Measurements from ENCODE around the gene NOTUM.

Gene NOTUM

DNA sequence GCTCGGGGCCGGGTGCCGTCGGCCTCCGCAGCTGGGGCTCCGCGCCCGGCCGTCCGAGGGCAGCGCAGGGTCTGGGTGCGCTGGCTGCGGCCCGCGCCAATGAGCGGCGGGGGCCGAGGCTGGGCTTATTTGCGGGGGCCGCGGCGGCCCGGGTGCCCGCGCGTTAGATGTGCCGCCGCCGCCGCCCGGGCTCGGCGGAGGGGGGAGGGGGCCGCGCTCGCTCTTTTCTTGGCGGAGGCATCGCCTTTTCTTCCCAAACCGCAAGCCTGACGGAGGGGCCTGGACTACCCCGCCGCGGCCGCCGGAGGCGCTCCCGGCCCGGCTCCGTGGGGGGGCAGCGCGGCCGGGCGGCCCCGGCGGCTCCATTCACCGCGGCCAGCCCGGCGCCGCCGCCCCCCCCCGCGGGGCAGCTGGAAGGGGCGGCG lies at the start of gene NOTUM:
NOTUM (minus strand) TSS at position 101 of the 425 bp plus-strand sequence. CDS start 278 bp downstream, outside the sequence.
- in situ Hi-C loops (cut with HindIII; ENCODE audit: low sequenced_read_pairs): no loop called here

DNA sequence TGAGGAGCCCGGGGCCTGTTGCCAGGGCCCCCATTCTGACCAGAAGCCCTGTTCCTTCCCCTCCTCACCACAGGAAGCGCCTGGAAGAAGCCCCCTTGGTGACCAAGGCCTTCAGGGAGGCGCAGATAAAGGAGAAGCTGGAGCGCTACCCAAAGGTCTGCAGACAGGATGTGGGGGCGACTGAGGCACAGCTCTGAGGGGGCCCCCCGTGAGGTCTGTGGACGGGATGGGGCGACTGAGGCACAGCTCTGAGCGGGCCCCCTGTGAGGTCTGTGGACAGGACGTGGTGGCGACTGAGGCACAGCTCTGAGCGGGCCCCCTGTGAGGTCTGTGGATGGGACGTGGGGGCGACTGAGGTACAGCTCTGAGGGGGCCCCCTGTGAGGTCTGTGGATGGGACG lies 48.4 kb upstream of the NOTUM start:
- in situ Hi-C loops (cut with HindIII; ENCODE audit: low sequenced_read_pairs): no loop called here

DNA sequence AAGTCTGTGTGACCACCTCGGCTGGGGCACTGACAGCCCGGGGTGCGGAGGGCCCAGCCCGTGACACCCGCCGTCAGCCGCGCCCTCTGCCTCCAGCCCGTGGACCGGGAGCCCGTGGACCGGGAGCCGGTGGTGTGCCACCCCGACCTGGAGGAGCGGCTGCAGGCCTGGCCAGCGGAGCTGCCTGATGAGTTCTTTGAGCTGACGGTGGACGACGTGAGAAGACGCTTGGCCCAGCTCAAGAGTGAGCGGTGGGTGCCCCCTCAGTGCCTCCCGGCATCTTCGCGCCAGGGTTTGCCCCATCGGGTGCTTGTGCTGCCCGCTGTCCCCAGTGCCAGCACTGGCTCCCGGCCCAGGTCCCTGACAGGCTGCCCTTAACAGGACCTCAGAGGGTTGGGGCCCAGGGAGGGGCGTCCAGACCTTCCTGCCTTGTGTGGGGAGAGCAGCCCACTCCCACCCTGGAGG lies 48.0 kb upstream of the NOTUM start:
- in situ Hi-C loops (cut with HindIII; ENCODE audit: low sequenced_read_pairs): no loop called here

DNA sequence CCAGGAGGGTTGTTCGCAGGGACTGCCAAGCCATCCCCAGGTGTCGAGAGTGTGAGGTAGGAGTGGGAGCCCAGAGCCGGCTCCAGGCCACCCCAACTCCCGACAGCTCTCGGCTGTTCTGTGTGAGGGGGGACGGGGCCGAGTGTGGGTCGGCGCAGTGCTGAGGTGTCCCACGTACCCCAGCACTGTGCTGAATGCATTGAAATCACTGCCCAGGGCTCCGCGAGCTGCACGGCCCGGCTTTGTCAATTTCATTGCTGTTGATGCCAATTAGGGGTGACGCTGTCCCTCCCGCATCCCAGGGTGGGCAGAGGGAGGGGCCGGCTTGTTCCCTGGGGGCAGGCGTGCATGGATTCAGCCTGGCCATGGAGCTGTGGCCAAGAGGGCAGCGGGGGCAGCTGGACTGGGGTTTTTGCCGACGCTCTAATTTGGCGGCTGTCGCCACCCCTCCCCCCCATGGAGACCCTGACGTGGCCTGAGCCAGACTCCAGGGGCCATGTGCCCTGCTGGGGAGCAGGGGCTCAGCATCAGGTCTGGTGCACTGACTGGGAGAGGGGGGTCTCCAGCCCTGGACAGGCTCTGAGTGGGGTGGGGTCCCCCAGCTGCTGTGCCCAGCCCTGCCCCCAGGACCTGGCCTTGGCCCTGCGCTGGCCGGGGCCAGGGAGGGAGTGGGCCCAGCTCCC lies 47.4 kb upstream of the NOTUM start:
- in situ Hi-C loops (cut with HindIII; ENCODE audit: low sequenced_read_pairs): no loop called here

DNA sequence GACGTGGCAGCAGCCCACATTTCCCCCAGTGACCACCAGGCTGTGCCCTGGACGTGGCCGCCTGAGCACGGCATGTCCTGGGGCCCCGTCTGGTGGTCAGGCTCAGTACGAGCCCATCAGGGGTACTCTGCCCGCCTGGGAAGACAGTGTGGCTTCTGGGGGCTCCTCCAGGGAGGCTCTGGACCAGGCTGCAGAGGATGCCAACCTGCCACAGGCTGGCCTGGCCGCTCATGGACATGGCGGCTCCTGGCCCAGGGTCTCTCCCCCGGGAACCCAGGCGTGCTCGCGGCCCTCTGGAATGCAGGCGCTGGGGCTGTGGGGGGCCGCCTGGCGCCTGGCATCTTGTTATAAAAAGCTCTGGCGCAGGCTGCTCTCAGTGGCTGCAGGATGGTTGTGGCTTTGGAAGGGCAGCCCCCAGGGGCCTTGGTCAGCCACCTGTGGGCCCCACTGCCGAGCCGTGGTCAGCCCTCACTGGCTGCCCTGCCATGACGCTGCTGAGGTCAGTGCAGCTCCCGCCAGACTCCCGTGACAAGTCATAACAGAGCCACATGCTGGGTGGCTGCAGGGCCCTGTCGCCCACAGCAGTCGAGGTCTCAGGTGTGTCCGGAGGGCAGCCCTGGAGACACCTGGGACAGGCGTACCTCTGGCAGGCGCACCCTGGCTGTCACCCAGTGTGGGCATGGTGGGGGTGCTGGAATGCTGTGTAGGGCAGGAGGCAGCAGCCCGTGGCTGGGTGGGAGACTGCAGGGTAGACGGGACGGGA lies 46.7 kb upstream of the NOTUM start:
- in situ Hi-C loops (cut with HindIII; ENCODE audit: low sequenced_read_pairs): no loop called here

DNA sequence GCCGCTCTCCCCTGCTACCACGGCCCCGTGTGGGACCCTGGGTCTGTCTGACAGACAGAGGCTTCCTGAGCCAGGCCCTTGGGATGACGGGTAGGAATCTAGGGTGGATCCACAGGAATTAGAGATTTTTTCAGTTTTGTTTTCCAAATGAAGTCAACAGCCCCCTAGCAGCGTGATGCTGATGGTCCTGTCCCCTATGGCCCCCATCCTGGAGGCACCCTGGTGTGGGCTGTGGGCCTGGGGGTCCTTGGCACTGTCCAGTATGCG lies 46.2 kb upstream of the NOTUM start:
- in situ Hi-C loops (cut with HindIII; ENCODE audit: low sequenced_read_pairs): no loop called here

DNA sequence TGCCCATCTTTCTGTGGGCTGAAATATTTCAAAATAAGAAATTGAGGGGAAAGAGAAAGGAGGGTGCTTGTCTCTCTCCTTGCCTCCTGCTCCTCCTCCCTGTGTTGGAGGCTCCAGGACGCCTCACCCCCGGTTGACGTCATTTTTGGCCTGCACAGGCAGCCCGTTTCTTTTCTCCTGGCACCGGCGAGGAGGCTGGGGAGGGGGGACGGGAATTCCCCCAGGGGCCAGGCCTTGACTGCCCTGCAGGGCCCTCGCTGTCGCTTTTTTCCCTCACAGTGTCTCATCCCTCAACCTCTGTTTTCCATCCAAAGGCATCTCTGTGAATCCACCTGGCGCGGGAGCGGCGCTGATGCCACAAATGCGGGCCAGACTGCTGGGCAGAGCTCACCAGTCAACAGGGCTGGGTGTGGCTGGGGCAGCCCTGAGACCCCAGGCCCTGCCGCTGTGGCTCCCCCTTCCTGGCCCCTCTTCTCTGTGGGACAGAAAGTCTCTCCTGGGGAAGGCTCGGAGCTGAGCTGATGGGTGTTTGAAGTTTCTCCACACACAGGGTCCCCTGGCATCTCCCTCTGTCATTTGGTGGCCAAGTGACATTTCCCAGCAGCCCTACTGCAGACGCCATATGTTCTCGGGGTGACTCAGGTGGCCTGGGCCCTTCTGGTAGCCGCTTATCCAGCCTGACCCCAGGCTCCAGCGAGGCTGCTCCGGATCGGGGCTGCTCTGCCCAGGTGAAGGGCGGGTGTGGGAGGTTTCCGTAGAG lies 45.7 kb upstream of the NOTUM start:
- in situ Hi-C loops (cut with HindIII; ENCODE audit: low sequenced_read_pairs): no loop called here

DNA sequence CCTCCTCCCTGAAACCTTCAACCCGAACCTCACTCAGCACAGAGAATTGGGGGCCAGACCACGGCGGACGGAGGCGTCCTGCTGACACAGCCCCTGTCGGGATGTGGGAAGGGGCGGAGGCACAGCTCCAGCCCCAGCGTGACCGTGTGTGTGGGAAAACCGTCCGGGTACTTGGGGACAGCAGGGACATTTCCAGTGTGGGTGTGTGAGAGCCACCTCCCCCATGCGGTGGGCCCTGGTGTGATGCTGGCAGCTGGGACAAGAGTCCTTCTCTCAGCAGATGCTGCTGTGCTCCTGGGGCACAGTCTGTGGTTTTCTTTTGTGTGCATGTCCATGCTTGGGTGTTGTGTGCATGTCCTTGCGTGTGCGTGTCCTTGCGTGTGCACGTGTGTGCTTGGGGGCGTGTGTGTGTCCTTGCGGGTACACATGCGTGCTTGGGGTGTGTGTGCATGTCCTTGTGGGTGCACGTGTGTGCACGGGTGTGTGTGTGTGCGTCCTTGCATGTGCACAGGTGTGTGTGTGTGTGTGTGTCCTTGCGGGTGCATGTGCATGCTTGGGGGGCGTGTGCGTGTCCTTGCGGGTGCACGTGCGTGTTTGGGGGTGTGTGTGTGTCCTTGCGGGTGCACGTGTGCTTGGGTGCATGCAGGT lies 44.8 kb upstream of the NOTUM start:
- in situ Hi-C loops (cut with HindIII; ENCODE audit: low sequenced_read_pairs): no loop called here

DNA sequence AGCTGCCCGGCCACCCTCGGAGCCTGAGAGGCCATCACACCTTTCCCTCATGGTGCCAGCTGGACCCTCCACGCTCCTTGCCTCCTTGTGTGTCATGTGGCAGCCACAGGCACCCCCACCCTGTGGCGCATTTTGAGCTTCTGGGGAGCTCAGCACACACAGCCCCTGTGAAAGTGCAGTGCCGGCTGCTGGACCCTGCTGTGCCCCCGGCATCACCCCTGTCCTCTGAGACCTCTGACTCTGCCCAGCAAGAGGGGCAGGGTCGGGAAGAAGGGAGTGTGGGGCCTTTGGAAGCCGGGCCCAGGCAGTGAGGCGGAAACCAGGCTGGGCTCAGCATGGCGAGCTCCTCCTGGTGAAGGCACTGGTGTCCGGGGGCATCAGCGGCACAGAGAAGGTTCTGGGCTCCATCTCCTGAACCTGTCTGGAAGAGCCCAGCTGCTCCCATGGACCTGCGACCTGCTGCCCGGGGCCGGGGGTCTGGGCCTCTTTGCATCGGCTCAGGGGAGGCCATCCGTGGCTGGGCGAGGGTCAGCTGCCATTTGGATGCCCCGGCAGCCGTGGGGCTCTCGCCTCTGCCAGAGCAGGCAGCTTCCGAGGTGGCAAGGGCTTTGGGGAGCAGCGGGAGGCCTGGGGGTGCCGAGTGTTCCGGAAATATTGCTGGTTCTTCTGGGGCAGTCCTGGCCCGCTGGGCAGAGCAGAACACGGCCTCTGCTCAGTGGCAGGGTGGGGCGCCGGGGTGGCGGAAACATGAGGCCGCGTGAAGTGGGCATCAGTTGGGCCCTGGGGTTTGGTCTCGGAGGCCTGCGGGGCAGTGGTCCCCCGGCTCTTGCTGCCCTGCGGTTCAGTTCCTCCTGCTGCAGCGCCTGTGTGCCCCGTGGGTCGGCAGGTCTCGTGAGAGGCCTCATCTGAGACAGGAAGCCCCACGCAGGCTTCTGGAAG lies 43.8 kb upstream of the NOTUM start:
- in situ Hi-C loops (cut with HindIII; ENCODE audit: low sequenced_read_pairs): no loop called here

DNA sequence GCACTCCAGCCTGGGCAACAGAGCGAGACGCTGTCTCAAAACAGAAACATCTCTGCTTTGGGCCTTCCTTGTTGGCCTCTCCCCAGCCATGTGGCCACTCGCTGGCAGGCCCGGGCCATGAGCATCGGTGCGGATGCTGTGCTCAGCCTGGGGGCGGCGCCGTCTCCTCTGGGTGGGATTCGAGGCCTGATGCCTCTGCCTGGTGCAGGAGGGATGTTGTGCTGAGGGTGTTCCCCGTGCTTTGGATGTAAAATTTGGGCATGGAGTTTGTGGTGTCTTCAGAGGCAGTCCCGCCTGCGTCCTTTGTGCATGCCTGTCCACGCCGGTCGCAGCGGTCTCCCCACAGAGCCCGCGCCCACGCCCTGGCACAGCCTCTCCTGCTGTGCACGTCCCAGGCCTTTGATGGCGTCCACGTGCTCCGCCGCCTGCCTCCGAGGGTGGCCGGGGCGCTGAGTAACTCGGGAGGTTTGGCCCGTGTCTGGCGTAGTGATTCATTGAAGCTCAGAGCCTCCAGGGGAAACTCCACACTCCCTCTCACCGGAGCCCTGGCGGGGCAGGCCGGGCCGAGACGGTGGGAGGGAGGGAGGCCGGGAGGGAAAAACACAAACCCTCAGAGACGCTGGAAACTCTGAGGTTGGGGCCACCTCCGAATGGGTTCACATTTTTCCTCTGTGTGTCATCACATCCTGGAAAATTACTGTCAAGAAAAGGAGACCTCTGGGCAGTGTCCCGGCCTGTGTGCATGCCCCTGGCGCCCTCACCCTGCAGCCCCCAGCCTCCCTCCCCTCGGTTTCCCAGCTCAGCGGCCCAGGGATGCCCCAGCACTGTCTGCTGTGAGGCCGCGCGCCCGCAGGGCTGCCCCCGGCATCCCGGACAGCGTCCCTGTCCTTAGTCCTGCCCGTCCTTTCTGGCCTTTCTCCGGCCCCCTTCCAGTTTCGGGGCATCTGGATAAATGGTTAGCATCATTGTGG lies 42.7 kb upstream of the NOTUM start:
- in situ Hi-C loops (cut with HindIII; ENCODE audit: low sequenced_read_pairs): no loop called here

DNA sequence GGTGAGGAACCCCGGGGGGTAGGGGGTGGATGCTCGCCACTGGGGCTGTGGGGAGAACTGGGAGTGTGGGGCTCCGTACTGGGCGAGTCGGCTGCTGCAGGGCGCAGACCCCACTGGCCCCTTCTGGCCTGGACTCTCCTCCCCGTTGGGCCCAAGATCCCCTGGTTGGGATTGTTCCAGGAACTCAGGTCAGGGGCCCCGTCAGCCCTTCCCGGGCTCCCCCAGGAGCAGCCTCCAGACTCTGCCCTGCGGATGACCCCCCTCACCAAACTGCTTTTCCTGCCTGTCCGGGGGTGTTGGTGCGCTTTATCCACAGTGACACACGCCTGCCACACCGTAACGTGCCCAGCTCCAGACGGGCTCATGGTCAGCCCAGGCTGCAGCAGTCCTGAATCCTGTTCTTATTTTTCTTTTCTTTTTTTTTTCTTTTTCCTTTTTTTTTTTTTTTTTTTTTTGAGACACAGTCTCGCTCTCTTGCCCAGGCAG lies 40.6 kb upstream of the NOTUM start:
- in situ Hi-C loops (cut with HindIII; ENCODE audit: low sequenced_read_pairs): no loop called here

DNA sequence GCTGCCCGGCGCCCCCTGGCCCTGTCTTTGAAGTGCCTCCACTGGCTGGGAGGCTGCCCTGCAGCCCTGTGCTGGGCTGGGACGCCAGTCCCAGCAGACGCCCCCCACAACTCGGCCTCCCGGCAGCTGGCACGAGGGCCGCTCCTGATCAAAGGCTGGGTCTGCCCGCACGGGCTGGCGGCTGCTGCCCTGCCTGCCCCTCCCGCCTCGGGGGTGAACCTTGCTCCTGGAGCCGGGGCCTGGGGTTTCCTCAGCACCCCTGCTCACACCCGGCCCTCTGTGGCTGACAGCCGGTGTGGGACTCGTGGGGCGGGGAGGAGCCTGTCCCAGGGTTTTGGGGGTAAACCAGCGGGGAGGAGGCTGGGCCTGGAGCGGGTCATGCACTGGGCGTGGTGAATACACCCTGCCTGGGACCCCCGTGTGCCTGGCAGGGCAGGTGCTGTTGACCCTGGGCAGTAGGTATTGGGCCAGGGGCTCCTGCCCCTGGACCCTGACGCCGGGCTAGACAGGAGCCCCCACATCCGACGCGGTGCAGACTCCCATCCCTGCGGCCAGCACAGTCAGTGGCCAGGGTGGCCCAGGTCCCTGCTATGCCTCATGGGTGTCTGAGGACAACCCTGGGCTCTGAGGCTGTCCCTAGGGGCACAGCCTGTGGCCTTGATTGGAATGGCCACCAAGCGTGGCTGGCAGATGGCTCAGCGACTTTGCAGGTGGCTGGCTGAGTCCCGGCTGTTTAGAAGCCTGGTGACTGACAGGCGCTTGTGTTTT lies 40.0 kb upstream of the NOTUM start:
- in situ Hi-C loops (cut with HindIII; ENCODE audit: low sequenced_read_pairs): no loop called here

DNA sequence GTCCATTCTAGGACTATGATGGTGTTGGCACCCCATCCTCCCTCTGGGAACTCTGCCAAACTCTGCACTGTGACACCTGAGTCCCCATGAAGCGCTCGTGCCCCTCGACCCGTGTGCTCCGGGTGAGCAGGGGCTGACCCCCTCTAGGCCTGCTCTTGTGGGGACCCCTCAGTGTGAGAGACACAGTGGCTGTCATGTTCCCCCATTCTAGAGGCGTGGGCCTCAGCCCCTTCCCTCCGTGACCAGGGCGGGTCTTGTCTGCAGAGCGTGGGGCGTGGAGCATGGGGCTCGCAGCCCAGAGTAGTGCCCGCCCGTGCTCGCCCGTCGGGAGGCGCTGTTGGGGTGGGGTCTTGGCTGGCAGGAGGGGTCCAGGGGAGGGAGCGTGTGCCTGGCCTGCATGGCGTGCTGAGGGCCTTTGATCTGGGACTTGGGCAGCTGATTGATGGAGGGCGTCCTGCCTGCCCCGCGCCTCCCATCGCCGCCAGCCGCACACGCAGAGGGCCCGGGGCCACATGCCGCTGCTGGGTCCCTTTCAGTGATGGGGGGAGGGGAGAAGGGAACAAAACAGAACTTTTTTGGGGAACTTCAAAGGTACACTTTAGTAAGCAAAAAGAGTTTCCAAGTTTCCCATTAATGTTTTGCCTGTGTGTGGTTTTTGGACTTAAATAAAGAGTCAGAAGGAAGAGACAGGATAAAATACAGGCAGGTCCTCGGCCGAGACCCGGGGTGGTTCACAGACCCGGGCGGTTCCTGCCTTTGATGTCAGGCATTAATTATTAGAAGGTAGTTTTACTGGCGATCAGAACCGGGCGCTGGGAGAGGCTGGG lies 39.2 kb upstream of the NOTUM start:
- in situ Hi-C loops (cut with HindIII; ENCODE audit: low sequenced_read_pairs): no loop called here

DNA sequence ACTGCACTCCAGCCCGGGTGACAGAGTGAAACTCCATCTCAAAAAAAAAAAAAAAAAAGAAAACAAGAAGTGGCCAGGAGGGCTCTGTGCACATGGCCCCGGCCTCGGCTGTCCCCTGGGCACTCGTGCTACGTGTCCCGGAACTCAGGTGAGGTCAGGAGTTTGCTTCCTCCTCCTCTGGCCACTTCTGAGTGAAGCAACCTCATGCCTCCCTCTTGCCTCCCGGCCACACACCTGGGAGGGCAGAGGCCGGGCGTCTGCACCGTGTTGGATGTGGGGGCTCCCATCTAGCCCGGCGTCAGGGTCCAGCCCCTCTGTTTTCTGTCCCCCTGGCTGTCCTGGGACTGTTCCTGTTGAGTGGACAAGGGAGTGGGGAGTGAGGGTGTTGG lies 38.6 kb upstream of the NOTUM start:
- in situ Hi-C loops (cut with HindIII; ENCODE audit: low sequenced_read_pairs): no loop called here

DNA sequence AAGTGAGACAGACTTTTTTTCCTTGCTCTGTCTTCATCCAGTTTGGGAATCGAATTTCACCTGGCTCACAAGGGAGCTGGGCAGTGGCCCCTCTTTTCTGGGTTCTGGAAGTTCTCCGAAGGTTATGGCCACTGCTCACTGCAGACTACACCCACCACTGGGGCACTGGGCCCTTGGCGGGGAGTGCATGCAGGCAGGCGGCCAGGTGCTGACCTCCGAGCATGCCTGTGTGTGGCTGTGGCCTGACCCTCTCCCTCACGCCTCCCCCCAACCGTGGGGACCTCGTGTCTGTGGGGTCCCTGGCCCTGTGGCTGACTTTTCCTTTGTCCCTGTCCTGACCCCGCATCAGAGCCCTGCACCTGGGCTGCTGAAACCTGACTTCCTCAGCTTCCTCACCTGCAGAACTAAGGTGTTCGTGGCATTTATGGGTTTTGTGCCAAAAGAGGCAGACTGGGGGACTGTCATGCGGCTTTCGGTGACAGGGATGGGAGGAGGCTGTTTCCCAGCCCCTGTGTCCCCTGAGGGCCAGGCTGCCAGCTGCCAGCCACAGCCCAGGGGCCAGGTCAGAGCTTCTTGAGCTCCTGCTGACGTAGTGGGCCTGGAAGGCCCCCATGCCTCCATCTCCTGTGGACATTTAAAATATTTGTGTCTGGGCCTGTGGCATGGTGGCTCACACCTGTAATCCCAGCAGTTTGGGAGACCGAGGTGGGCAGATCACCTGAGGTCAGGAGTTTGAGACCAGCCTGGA lies 37.9 kb upstream of the NOTUM start:
- in situ Hi-C loops (cut with HindIII; ENCODE audit: low sequenced_read_pairs): no loop called here

DNA sequence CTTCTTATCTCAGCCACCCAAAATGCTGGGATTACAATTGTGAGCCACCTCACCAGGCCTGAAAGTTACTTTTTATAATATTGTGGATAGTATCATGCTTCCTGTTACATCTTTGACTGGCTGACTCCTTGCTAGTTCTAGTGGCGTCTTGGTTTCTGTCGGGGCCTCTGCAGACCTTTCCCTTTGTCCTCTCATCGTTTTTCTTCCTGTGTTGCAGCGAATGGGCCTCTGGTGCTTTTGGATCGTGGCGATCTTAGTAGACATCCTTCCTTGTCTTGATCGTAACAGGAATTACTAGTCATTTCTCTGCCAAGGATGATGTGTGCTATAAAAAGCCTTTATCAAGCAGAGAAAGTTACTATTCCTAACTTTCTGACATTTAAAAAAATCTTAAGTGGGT lies 37.2 kb upstream of the NOTUM start:
- in situ Hi-C loops (cut with HindIII; ENCODE audit: low sequenced_read_pairs): no loop called here

All from DLD1 (cell line).